K562 (cell line): Measurements from ENCODE around the gene RRBP1. TPM values are rescaled to one million over a fixed set of nuclear protein-coding genes. Genes with fewer than 3 reads are reported as not detected.

ENCODE experiments used
- MTA1 ChIP-seq: fragments of 450-650 bp; IDR thresholded peaks from 2 replicates; pipeline ENCODE4 v1.6.1; 2017; ENCODE audit warnings: borderline replicate concordance
- NR1H2 ChIP-seq: sonication (generic); formaldehyde crosslinking; IDR thresholded peaks from 2 replicates; pipeline ENCODE4 v1.4.0; 2020; ENCODE audit warnings: mild to moderate bottlenecking, missing genetic modification reagents
- PTTG1 ChIP-seq: fragments of 450-650 bp; IDR thresholded peaks from 2 replicates; pipeline ENCODE4 v1.6.1; 2016; ENCODE audit warnings: low read depth, mild to moderate bottlenecking, missing genetic modification characterization, missing compliant biosample characterization
- RBM17 ChIP-seq: fragments of 200-400 bp; formaldehyde crosslinking; IDR thresholded peaks from 2 replicates; pipeline ENCODE4 v1.6.1; 2017; ENCODE audit warnings: low read depth, mild to moderate bottlenecking, low read length, borderline replicate concordance
- RFX7 ChIP-seq: fragments of 250-450 bp; sonication (Bioruptor Pico); IDR thresholded peaks from 2 replicates; pipeline ENCODE4 v1.5.1; 2021; ENCODE audit warnings: mild to moderate bottlenecking
- TAF1 ChIP-seq: IDR thresholded peaks from 2 replicates; pipeline ENCODE4 v1.6.1; 2011; ENCODE audit warnings: mild to moderate bottlenecking, low read length, moderate library complexity; ENCODE audit not compliant: insufficient read depth, control insufficient read depth, severe bottlenecking; ENCODE audit errors: extremely low read depth
- ZFP1 ChIP-seq: fragments of 450-650 bp; formaldehyde crosslinking; IDR thresholded peaks from 2 replicates; pipeline ENCODE4 v1.4.0; 2020; ENCODE audit warnings: mild to moderate bottlenecking, mixed read lengths
- polyA plus RNA-seq, 8 experiments: library from polyadenylated mRNA; depleted of rRNA in 4 of 8; stranded (reverse) in 5 of 8; unstranded in 3 of 8; fragments of >200 nt; fragmentation: Nextera tagmentation in 2 of 8; fragmentation: Illumina TruSeq in 1 of 8; extraction: Ambion mirVana in 2 of 8; extraction: Trizol in 1 of 8; gene quantifications; 2 replicates each; pipeline versions ENCODE4 v1.2.1 to v1.2.3, GENCODE V29; 2011 to 2014; ENCODE audit warnings: inconsistent platforms in 1 of 8, missing spikeins in 1 of 8
- total RNA-seq, 7 experiments: library from RNA; depleted of rRNA in 6 of 7; stranded (reverse); fragments of >200 nt in 6 of 7; fragmentation: Illumina TruSeq in 2 of 7; extraction: Trizol in 2 of 7; gene quantifications; 2 replicates each; pipeline versions ENCODE4 v1.2.1 to v1.2.3, GENCODE V29; 2011 to 2021; ENCODE audit warnings: low replicate concordance in 1 of 7
- TF ChIP-seq, protein P1 (sequence below): sonication (generic); formaldehyde crosslinking; IDR thresholded peaks from 2 replicates; pipeline ENCODE4 v1.8.0; 2022; ENCODE audit warnings: missing genetic modification reagents, mild to moderate bottlenecking, borderline replicate concordance
- TF ChIP-seq, protein P2 (sequence below): sonication (generic); formaldehyde crosslinking; IDR thresholded peaks from 2 replicates; pipeline ENCODE4 v1.8.0; 2022; ENCODE audit warnings: mild to moderate bottlenecking, missing genetic modification reagents

RRBP1 gene
- total and polyA plus RNA-seq, 9 of the 15 experiments (the other 6 are each of a cell fraction or from before 2014, with no cell fraction given), result 0.84 to 32.0 (median 17.6) TPM

DNA sequence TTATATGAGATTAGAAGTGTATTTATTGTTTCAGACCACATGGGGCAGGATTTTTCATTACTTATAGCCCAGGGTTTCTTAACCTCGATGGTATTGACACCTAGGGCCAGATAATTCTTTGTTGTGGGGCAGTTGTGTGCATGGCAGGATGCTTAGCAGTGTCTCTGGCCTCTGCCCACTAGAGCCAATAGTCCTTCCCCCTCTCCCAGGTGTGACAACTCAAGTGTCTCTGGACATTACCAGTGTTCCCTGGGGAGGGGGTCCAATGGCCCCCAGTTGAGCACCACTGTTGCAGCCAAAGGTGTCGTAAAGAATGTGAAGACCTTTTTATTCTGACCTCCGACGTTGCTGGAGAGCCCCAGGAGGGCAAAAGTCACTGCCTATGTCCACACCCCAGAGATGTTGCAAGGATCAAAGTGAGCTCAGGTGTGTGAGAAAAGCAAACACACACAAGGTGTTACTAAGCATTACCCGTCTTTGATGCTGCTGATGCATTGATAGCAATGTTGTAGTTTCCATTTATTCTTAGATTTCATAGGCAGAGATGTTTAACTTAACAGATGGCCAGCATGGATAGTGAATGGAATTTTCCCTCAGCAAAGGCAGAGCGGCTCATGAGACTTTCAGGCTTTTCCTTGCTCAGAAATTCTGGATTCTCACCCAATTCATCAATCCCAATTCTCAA lies 39.9 kb upstream of the RRBP1 start (continued):
- TF ChIP-seq, protein P1, sequence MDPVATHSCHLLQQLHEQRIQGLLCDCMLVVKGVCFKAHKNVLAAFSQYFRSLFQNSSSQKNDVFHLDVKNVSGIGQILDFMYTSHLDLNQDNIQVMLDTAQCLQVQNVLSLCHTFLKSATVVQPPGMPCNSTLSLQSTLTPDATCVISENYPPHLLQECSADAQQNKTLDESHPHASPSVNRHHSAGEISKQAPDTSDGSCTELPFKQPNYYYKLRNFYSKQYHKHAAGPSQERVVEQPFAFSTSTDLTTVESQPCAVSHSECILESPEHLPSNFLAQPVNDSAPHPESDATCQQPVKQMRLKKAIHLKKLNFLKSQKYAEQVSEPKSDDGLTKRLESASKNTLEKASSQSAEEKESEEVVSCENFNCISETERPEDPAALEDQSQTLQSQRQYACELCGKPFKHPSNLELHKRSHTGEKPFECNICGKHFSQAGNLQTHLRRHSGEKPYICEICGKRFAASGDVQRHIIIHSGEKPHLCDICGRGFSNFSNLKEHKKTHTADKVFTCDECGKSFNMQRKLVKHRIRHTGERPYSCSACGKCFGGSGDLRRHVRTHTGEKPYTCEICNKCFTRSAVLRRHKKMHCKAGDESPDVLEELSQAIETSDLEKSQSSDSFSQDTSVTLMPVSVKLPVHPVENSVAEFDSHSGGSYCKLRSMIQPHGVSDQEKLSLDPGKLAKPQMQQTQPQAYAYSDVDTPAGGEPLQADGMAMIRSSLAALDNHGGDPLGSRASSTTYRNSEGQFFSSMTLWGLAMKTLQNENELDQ (CRISPR knock-in tag), result no peak
- TF ChIP-seq, protein P2, sequence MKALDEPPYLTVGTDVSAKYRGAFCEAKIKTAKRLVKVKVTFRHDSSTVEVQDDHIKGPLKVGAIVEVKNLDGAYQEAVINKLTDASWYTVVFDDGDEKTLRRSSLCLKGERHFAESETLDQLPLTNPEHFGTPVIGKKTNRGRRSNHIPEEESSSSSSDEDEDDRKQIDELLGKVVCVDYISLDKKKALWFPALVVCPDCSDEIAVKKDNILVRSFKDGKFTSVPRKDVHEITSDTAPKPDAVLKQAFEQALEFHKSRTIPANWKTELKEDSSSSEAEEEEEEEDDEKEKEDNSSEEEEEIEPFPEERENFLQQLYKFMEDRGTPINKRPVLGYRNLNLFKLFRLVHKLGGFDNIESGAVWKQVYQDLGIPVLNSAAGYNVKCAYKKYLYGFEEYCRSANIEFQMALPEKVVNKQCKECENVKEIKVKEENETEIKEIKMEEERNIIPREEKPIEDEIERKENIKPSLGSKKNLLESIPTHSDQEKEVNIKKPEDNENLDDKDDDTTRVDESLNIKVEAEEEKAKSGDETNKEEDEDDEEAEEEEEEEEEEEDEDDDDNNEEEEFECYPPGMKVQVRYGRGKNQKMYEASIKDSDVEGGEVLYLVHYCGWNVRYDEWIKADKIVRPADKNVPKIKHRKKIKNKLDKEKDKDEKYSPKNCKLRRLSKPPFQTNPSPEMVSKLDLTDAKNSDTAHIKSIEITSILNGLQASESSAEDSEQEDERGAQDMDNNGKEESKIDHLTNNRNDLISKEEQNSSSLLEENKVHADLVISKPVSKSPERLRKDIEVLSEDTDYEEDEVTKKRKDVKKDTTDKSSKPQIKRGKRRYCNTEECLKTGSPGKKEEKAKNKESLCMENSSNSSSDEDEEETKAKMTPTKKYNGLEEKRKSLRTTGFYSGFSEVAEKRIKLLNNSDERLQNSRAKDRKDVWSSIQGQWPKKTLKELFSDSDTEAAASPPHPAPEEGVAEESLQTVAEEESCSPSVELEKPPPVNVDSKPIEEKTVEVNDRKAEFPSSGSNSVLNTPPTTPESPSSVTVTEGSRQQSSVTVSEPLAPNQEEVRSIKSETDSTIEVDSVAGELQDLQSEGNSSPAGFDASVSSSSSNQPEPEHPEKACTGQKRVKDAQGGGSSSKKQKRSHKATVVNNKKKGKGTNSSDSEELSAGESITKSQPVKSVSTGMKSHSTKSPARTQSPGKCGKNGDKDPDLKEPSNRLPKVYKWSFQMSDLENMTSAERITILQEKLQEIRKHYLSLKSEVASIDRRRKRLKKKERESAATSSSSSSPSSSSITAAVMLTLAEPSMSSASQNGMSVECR (CRISPR knock-in tag), result no peak
- no peak for TF ChIP-seq ZFP1 (CRISPR knock-in tag)
- TF ChIP-seq RFX7 (CRISPR knock-in tag), result no peak
- no peak for TF ChIP-seq MTA1
- no peak for TF ChIP-seq TAF1
- no peak for TF ChIP-seq PTTG1
- TF ChIP-seq NR1H2 (CRISPR knock-in tag), result no peak
- TF ChIP-seq RBM17, result no peak
